ENCODE data around the gene FBN1.

DNA sequence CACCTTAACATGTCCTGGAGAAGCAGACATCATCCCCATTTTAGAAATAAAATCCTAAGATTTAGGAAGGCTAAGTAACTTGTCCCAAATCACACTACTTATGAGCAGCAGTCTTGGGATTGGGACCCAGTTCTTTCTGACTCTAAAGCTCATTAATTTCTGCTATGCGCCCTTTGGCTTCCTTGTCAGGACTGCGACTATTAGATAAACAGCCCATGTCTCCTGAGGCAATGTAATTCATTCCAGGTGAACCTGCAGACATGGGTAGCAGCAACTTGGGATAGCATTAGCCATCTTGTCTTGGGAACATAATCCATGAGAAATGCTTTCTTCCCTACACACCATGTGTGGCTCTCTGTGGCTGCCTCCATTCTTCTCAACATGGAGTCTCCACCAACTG is 32.3 kb upstream of the FBN1 start:
- no peak for TF ChIP-seq EZH2 (optimal IDR thresholded peaks at IDR 0.05; ENCODE audit: low read depth, low read length)
- TF ChIP-seq, protein P1, sequence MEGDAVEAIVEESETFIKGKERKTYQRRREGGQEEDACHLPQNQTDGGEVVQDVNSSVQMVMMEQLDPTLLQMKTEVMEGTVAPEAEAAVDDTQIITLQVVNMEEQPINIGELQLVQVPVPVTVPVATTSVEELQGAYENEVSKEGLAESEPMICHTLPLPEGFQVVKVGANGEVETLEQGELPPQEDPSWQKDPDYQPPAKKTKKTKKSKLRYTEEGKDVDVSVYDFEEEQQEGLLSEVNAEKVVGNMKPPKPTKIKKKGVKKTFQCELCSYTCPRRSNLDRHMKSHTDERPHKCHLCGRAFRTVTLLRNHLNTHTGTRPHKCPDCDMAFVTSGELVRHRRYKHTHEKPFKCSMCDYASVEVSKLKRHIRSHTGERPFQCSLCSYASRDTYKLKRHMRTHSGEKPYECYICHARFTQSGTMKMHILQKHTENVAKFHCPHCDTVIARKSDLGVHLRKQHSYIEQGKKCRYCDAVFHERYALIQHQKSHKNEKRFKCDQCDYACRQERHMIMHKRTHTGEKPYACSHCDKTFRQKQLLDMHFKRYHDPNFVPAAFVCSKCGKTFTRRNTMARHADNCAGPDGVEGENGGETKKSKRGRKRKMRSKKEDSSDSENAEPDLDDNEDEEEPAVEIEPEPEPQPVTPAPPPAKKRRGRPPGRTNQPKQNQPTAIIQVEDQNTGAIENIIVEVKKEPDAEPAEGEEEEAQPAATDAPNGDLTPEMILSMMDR (IDR thresholded peaks at IDR 0.05; ENCODE audit: low read length), result no peak
- no peak for TF ChIP-seq EZH2phosphoT487 (IDR thresholded peaks at IDR 0.05; ENCODE audit: low read length)

Data from MM.1S (cell line).